HG02798 (cell line): ENCODE results near the gene IFITM5.
A peak's percentile ranks its signal among the peaks of the same experiment; 100 is the strongest.
"Not testable (repeated sequence)": the region's sequence is repeated elsewhere in the genome, so short reads cannot be mapped to it uniquely, and the experiment has no call there.

ENCODE experiments used
- ATAC-seq: cut with Tn5 transposase; IDR thresholded peaks from one replicate; pipeline ENCODE4 v1.9.1; 2021; ENCODE audit warnings: mild to moderate bottlenecking; ENCODE audit not compliant: unreplicated experiment, poor library complexity

Gene IFITM5

GRCh38 chr11:328516-329100, 29.3 kb upstream of the IFITM5 start:
- ATAC-seq, result not testable (repeated sequence)

- ATAC-seq, result no peak
These were observed 28.7 kb upstream of the IFITM5 start for GRCh38 chr11:328012-328411.

GRCh38 chr11:327581-327923, 28.2 kb upstream of the IFITM5 start:
- no peak for ATAC-seq

GRCh38 chr11:326842-327580, 27.7 kb upstream of the IFITM5 start:
- ATAC-seq, result peak; percentile 48

GRCh38 chr11:326592-326841, 27.2 kb upstream of the IFITM5 start:
- no peak for ATAC-seq

- no peak for ATAC-seq
These were observed 26.7 kb upstream of the IFITM5 start for GRCh38 chr11:325796-326591.

GRCh38 chr11:324593-325517, 25.5 kb upstream of the IFITM5 start:
- ATAC-seq, result not testable (repeated sequence)

- no peak for ATAC-seq
These were observed 24.8 kb upstream of the IFITM5 start for GRCh38 chr11:324156-324555.

- not testable (repeated sequence) for ATAC-seq
These were observed 20.6 kb upstream of the IFITM5 start for GRCh38 chr11:319888-320273.

- ATAC-seq, result peak; percentile 6
These were observed 20.0 kb upstream of the IFITM5 start for GRCh38 chr11:319121-319887.

GRCh38 chr11:318405-319120, 19.2 kb upstream of the IFITM5 start:
- ATAC-seq, result peak; percentile 66

GRCh38 chr11:317668-318404, 18.5 kb upstream of the IFITM5 start:
- ATAC-seq, result not testable (repeated sequence)

- ATAC-seq, result no peak
These were observed 17.6 kb upstream of the IFITM5 start for GRCh38 chr11:316891-317301.

GRCh38 chr11:316031-316701, 16.8 kb upstream of the IFITM5 start:
- no peak for ATAC-seq

- ATAC-seq, result no peak
These were observed 16.2 kb upstream of the IFITM5 start for GRCh38 chr11:315516-315994.

- no peak for ATAC-seq
These were observed 15.7 kb upstream of the IFITM5 start for GRCh38 chr11:315051-315481.

GRCh38 chr11:314554-314875, 15.2 kb upstream of the IFITM5 start:
- ATAC-seq, result not testable (repeated sequence)
